Measurements from ENCODE around the gene APH1B. TPM values are rescaled to one million over a fixed set of nuclear protein-coding genes. Genes with fewer than 3 reads are reported as not detected.

Gene APH1B
- total and polyA plus RNA-seq, 2 donors (not counting 3 experiments of a cell fraction or from before 2014, with no cell fraction given), result 14.6 to 24.6 TPM

- H3K4me2 ChIP-seq (ENCODE audit: insufficient read depth, low read length), result peak overlapping the region; percentile 67
- DNase-seq (ENCODE audit: low read depth, low spot score), result peak; percentile 90
- TF ChIP-seq EZH2 (IDR thresholded peaks at IDR 0.05; ENCODE audit: borderline replicate concordance, low read depth, low read length, severe bottlenecking), result no peak
- peak; percentile 51 for TF ChIP-seq FOS (IDR thresholded peaks at IDR 0.05; ENCODE audit: borderline replicate concordance, insufficient read depth, low read length)
- TF ChIP-seq MYC (IDR thresholded peaks at IDR 0.05; ENCODE audit: low read depth, low read length), result no peak
- no peak for TF ChIP-seq POLR2A (IDR thresholded peaks at IDR 0.05; ENCODE audit: low read depth, low read length)
- TF ChIP-seq JUN (IDR thresholded peaks at IDR 0.05; ENCODE audit: borderline replicate concordance, insufficient read depth, insufficient read length, low read depth), result peak; percentile 40
- TF ChIP-seq CTCF (IDR thresholded peaks at IDR 0.05; ENCODE audit: extremely low read depth in 1 of 2, insufficient read depth in 1 of 2, low read depth in 1 of 2, low read length in 2 of 2), result no peak
- TF ChIP-seq POLR2AphosphoS5 (IDR thresholded peaks at IDR 0.05; ENCODE audit: insufficient read depth, low read depth, low read length), result no peak
- TF ChIP-seq MAX (IDR thresholded peaks at IDR 0.05; ENCODE audit: insufficient read depth, insufficient read length), result no peak
- TF ChIP-seq GATA2 (IDR thresholded peaks at IDR 0.05; ENCODE audit: insufficient read depth, insufficient read length, low read depth, low read length), result peak; percentile 55
- ChIA-PET CTCF (interaction anchor here (1.6 to 2.0 kb wide), 4 partner anchors 12 to 168 kb away, joined by 4 to 8 read pairs (median 6); no protein-coding TSS in a partner anchor), POLR2A (no interaction called here)
- H3K9me1 ChIP-seq (replicated peaks; ENCODE audit: control insufficient read depth, extremely low read depth, insufficient read depth, low read length), result no peaks in the 10 kb centered on the region
- peak; percentile 76 for FAIRE-seq
- H3K27ac ChIP-seq (ENCODE audit: insufficient read depth, low read depth, low read length), result peak overlapping the region; percentile 91
- H3K9ac ChIP-seq (replicated peaks; ENCODE audit: extremely low read depth, insufficient read depth, low read length), result peak overlapping the region; percentile 63
- H3K4me3 ChIP-seq (replicated peaks in 1 of 3; ENCODE audit: insufficient read depth in 1 of 3, low read depth in 1 of 3, low read length in 3 of 3), result no peak overlapping the region
- peaks cover 37% of the 10 kb centered on the region for H3K79me2 ChIP-seq (ENCODE audit: control insufficient read depth, insufficient read depth, low read length)
- dilution Hi-C loops (cut with MboI; ENCODE audit: extremely low pct_ligation_motif_present, low sequenced_read_pairs), result no loop called here
- no TSS peak for BruUV-seq (replicated peaks)
- H3K27me3 ChIP-seq (ENCODE audit: control insufficient read depth in 2 of 2, insufficient read depth in 2 of 2, low read length in 2 of 2), result no peaks in the 10 kb centered on the region
- H2AFZ ChIP-seq (ENCODE audit: low read depth, low read length), result no peak overlapping the region
- intact Hi-C loops (cut with micrococcal nuclease), result loop anchor here (1.0 to 5.0 kb wide), 3 partner anchors 10 to 387 kb away; no protein-coding TSS in a partner anchor
- peaks cover 52% of the 10 kb centered on the region for H3K4me1 ChIP-seq (ENCODE audit: control insufficient read depth, extremely low read depth, insufficient read depth, low read length)
- no peaks in the 10 kb centered on the region for H4K20me1 ChIP-seq (replicated peaks; ENCODE audit: control insufficient read depth, extremely low read depth, insufficient read depth, low read length)
- H3K36me3 ChIP-seq (ENCODE audit: control insufficient read depth in 2 of 2, extremely low read depth in 1 of 2, insufficient read depth in 2 of 2, low read length in 2 of 2), result no peaks in the 10 kb centered on the region
- H3K9me3 ChIP-seq (replicated peaks; ENCODE audit: control insufficient read depth, insufficient read depth, low read length), result no peaks in the 10 kb centered on the region
Measured at GRCh38 chr15:63233667-63234423, 43.6 kb upstream of the APH1B start.
